ENCODE results near the gene HBA1.
"Not testable (repeated sequence)": the region's sequence is repeated elsewhere in the genome, so short reads cannot be mapped to it uniquely, and the experiment has no call there.

HBA1 gene

DNA sequence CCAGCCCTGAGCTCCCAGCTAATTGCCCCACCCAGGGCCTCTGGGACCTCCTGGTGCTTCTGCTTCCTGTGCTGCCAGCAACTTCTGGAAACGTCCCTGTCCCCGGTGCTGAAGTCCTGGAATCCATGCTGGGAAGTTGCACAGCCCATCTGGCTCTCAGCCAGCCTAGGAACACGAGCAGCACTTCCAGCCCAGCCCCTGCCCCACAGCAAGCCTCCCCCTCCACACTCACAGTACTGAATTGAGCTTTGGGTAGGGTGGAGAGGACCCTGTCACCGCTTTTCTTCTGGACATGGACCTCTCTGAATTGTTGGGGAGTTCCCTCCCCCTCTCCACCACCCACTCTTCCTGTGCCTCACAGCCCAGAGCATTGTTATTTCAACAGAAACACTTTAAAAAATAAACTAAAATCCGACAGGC is 6.4 kb upstream of the HBA1 start:
- peak; percentile 34 for DNase-seq
- WGBS (ENCODE audit: extremely low coverage, insufficient coverage, low lambda C conversion rate), result no CpG with 5 or more reads among the region's 5 CpGs

DNA sequence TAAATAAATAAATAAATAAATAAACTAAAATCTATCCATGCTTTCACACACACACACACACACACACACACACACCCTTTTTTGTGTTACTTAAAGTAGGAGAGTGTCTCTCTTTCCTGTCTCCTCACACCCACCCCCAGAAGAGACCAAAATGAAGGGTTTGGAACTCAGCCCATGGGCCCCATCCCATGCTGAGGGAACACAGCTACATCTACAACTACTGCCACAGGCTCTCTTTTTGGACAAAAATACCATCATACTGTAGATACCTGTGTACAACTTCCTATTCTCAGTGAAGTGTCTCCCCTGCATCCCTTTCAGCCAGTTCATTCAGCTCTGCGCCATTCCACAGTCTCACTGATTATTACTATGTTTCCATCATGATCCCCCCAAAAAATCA is 5.7 kb upstream of the HBA1 start:
- Histone ChIP-seq H3K4me2 (ENCODE audit: low read length) (no peak overlapping the region), H2BK5ac (ENCODE audit: low read length) (no peak overlapping the region), H3K79me2 (ENCODE audit: control insufficient read depth, insufficient read depth, low read length) (no peaks in the 10 kb centered on the region), H3K9ac (ENCODE audit: low read length) (no peak overlapping the region), H2BK15ac (replicated peaks; ENCODE audit: low read depth) (no peak overlapping the region), H3K23ac (ENCODE audit: low read length) (no peak overlapping the region), H3K27me3 (ENCODE audit: insufficient read depth, low read length, poor library complexity) (peaks cover 46% of the 10 kb centered on the region), H4K5ac (ENCODE audit: low read length) (no peak overlapping the region), H2AK5ac (ENCODE audit: low read length) (no peak overlapping the region), H3K27ac (ENCODE audit: low read depth, low read length) (no peak overlapping the region), H3K4me3 (ENCODE audit: low read length) (no peak overlapping the region), H3K56ac (ENCODE audit: low read length) (no peak overlapping the region), H3K4ac (ENCODE audit: low read depth, low read length) (no peak overlapping the region), H3K79me1 (ENCODE audit: low read length) (no peaks in the 10 kb centered on the region), H2BK120ac (ENCODE audit: low read depth, low read length) (no peak overlapping the region), H3K4me1 (ENCODE audit: control insufficient read depth, low read depth, low read length) (no peaks in the 10 kb centered on the region), H3K18ac (ENCODE audit: low read length) (no peak overlapping the region), H4K8ac (ENCODE audit: low read depth, low read length) (no peak overlapping the region), H3K36me3 (ENCODE audit: control insufficient read depth, insufficient read depth, low read length) (no peaks in the 10 kb centered on the region)
- no peak for DNase-seq
- no CpG with 5 or more reads among the region's 1 CpG for WGBS (ENCODE audit: extremely low coverage, insufficient coverage, low lambda C conversion rate)

More for the DNA sequence above, 6.4 kb upstream of the HBA1 start:
- H2BK15ac ChIP-seq (replicated peaks; ENCODE audit: low read depth); H3K4me2 ChIP-seq (ENCODE audit: low read length); H3K23ac ChIP-seq (ENCODE audit: low read length); H3K56ac ChIP-seq (ENCODE audit: low read length); H3K4me3 ChIP-seq (ENCODE audit: low read length); H2BK5ac ChIP-seq (ENCODE audit: low read length); H3K27ac ChIP-seq (ENCODE audit: low read depth, low read length); H2BK120ac ChIP-seq (ENCODE audit: low read depth, low read length); H3K4me1 ChIP-seq (ENCODE audit: control insufficient read depth, low read depth, low read length); H4K5ac ChIP-seq (ENCODE audit: low read length); H3K4ac ChIP-seq (ENCODE audit: low read depth, low read length); H2AK5ac ChIP-seq (ENCODE audit: low read length); H3K36me3 ChIP-seq (ENCODE audit: control insufficient read depth, insufficient read depth, low read length); H3K79me1 ChIP-seq (ENCODE audit: low read length); H3K18ac ChIP-seq (ENCODE audit: low read length); H3K79me2 ChIP-seq (ENCODE audit: control insufficient read depth, insufficient read depth, low read length); H3K9ac ChIP-seq (ENCODE audit: low read length); H4K8ac ChIP-seq (ENCODE audit: low read depth, low read length): not testable (repeated sequence)
- peaks cover 47% of the 10 kb centered on the region for H3K27me3 ChIP-seq (ENCODE audit: insufficient read depth, low read length, poor library complexity)

DNA sequence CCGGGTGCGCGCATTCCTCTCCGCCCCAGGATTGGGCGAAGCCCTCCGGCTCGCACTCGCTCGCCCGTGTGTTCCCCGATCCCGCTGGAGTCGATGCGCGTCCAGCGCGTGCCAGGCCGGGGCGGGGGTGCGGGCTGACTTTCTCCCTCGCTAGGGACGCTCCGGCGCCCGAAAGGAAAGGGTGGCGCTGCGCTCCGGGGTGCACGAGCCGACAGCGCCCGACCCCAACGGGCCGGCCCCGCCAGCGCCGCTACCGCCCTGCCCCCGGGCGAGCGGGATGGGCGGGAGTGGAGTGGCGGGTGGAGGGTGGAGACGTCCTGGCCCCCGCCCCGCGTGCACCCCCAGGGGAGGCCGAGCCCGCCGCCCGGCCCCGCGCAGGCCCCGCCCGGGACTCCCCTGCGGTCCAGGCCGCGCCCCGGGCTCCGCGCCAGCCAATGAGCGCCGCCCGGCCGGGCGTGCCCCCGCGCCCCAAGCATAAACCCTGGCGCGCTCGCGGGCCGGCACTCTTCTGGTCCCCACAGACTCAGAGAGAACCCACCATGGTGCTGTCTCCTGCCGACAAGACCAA is 4.0 kb upstream of the HBA1 start, which contains the start of gene HBA2:
HBA2 (plus strand) TSS at position 503 of the 568 bp plus-strand sequence; CDS start at position 540, 37 bp downstream.
- not testable (repeated sequence) for H2BK120ac ChIP-seq (ENCODE audit: low read depth, low read length); H3K79me1 ChIP-seq (ENCODE audit: low read length); H3K27ac ChIP-seq (ENCODE audit: low read depth, low read length); H3K4me2 ChIP-seq (ENCODE audit: low read length); H4K8ac ChIP-seq (ENCODE audit: low read depth, low read length); H3K4me3 ChIP-seq (ENCODE audit: low read length); H2BK15ac ChIP-seq (replicated peaks; ENCODE audit: low read depth); H3K36me3 ChIP-seq (ENCODE audit: control insufficient read depth, insufficient read depth, low read length); H3K56ac ChIP-seq (ENCODE audit: low read length); H2BK5ac ChIP-seq (ENCODE audit: low read length); H3K4me1 ChIP-seq (ENCODE audit: control insufficient read depth, low read depth, low read length); DNase-seq; H3K4ac ChIP-seq (ENCODE audit: low read depth, low read length); H3K18ac ChIP-seq (ENCODE audit: low read length); H3K9ac ChIP-seq (ENCODE audit: low read length); H2AK5ac ChIP-seq (ENCODE audit: low read length); H3K23ac ChIP-seq (ENCODE audit: low read length); H4K5ac ChIP-seq (ENCODE audit: low read length); H3K79me2 ChIP-seq (ENCODE audit: control insufficient read depth, insufficient read depth, low read length)
- H3K27me3 ChIP-seq (ENCODE audit: insufficient read depth, low read length, poor library complexity), result peaks cover 31% of the 10 kb centered on the region
- no CpG with 5 or more reads among the region's 74 CpGs for WGBS (ENCODE audit: extremely low coverage, insufficient coverage, low lambda C conversion rate)

DNA sequence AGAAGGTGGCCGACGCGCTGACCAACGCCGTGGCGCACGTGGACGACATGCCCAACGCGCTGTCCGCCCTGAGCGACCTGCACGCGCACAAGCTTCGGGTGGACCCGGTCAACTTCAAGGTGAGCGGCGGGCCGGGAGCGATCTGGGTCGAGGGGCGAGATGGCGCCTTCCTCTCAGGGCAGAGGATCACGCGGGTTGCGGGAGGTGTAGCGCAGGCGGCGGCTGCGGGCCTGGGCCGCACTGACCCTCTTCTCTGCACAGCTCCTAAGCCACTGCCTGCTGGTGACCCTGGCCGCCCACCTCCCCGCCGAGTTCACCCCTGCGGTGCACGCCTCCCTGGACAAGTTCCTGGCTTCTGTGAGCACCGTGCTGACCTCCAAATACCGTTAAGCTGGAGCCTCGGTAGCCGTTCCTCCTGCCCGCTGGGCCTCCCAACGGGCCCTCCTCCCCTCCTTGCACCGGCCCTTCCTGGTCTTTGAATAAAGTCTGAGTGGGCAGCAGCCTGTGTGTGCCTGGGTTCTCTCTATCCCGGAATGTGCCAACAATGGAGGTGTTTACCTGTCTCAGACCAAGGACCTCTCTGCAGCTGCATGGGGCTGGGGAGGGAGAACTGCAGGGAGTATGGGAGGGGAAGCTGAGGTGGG is 3.1 kb upstream of the HBA1 start:
- H3K56ac ChIP-seq (ENCODE audit: low read length); H2BK5ac ChIP-seq (ENCODE audit: low read length); H3K18ac ChIP-seq (ENCODE audit: low read length); H2BK120ac ChIP-seq (ENCODE audit: low read depth, low read length); H3K27ac ChIP-seq (ENCODE audit: low read depth, low read length); H3K79me2 ChIP-seq (ENCODE audit: control insufficient read depth, insufficient read depth, low read length); H3K36me3 ChIP-seq (ENCODE audit: control insufficient read depth, insufficient read depth, low read length); H4K8ac ChIP-seq (ENCODE audit: low read depth, low read length); H3K79me1 ChIP-seq (ENCODE audit: low read length); DNase-seq; H2AK5ac ChIP-seq (ENCODE audit: low read length); H3K9ac ChIP-seq (ENCODE audit: low read length); H3K4ac ChIP-seq (ENCODE audit: low read depth, low read length); H3K4me1 ChIP-seq (ENCODE audit: control insufficient read depth, low read depth, low read length); H3K4me3 ChIP-seq (ENCODE audit: low read length); H4K5ac ChIP-seq (ENCODE audit: low read length); H2BK15ac ChIP-seq (replicated peaks; ENCODE audit: low read depth); H3K23ac ChIP-seq (ENCODE audit: low read length); H3K4me2 ChIP-seq (ENCODE audit: low read length): not testable (repeated sequence)
- peaks cover 35% of the 10 kb centered on the region for H3K27me3 ChIP-seq (ENCODE audit: insufficient read depth, low read length, poor library complexity)
- WGBS (ENCODE audit: extremely low coverage, insufficient coverage, low lambda C conversion rate), result no CpG with 5 or more reads among the region's 44 CpGs

DNA sequence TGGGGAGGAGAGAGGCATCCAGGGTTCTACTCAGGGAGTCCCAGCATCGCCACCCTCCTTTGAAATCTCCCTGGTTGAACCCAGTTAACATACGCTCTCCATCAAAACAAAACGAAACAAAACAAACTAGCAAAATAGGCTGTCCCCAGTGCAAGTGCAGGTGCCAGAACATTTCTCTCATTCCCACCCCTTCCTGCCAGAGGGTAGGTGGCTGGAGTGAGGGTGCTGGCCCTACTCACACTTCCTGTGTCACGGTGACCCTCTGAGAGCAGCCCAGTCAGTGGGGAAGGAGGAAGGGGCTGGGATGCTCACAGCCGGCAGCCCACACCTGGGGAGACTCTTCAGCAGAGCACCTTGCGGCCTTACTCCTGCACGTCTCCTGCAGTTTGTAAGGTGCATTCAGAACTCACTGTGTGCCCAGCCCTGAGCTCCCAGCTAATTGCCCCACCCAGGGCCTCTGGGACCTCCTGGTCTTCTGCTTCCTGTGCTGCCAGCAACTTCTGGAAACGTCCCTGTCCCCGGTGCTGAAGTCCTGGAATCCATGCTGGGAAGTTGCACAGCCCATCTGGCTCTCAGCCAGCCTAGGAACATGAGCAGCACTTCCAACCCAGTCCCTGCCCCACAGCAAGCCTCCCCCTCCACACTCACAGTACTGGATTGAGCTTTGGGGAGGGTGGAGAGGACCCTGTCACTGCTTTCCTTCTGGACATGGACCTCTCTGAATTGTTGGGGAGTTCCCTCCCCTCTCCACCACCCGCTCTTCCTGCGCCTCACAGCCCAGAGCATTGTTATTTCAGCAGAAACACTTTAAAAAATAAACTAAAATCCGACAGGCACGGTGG is 2.3 kb upstream of the HBA1 start:
- not testable (repeated sequence) for H4K8ac ChIP-seq (ENCODE audit: low read depth, low read length); H2BK5ac ChIP-seq (ENCODE audit: low read length); DNase-seq; H3K79me1 ChIP-seq (ENCODE audit: low read length); H3K4me2 ChIP-seq (ENCODE audit: low read length); H3K27ac ChIP-seq (ENCODE audit: low read depth, low read length); H3K79me2 ChIP-seq (ENCODE audit: control insufficient read depth, insufficient read depth, low read length); H3K23ac ChIP-seq (ENCODE audit: low read length); H3K4me3 ChIP-seq (ENCODE audit: low read length); H4K5ac ChIP-seq (ENCODE audit: low read length); H2BK15ac ChIP-seq (replicated peaks; ENCODE audit: low read depth); H3K56ac ChIP-seq (ENCODE audit: low read length); H3K9ac ChIP-seq (ENCODE audit: low read length); H3K4ac ChIP-seq (ENCODE audit: low read depth, low read length); H3K18ac ChIP-seq (ENCODE audit: low read length); H3K36me3 ChIP-seq (ENCODE audit: control insufficient read depth, insufficient read depth, low read length); H2AK5ac ChIP-seq (ENCODE audit: low read length); H3K4me1 ChIP-seq (ENCODE audit: control insufficient read depth, low read depth, low read length); H2BK120ac ChIP-seq (ENCODE audit: low read depth, low read length)
- no CpG with 5 or more reads among the region's 13 CpGs for WGBS (ENCODE audit: extremely low coverage, insufficient coverage, low lambda C conversion rate)
- H3K27me3 ChIP-seq (ENCODE audit: insufficient read depth, low read length, poor library complexity), result peaks cover 36% of the 10 kb centered on the region

Measured in mesendoderm (in vitro differentiated cells).